ENCODE measurements around the gene PSMD2.

Gene PSMD2

GRCh38 chr3:184315871-184316661 lies 17.0 kb downstream of the PSMD2 start:
- DNase-seq (no peak), ATAC-seq (replicated peaks) (no peak)
- Mint-ChIP-seq H3K36me3 (peaks cover 31 to 34% of the 10 kb centered on the region in 2 donors), H3K27ac (peak overlapping the region; percentile 91), H3K4me3 (peak overlapping the region; percentile 77 to 81), H3K27me3 (no peaks in the 10 kb centered on the region), H3K4me1 (peaks cover 28 to 38% of the 10 kb centered on the region in 2 donors), H3K9me3 (no peaks in the 10 kb centered on the region)

GRCh38 chr3:184316792-184317191 lies 17.8 kb downstream of the PSMD2 start:
- Mint-ChIP-seq H3K27ac (peak overlapping the region; percentile 91), H3K9me3 (no peaks in the 10 kb centered on the region), H3K4me3 (peak overlapping the region; percentile 77 to 81), H3K4me1 (peaks cover 31 to 38% of the 10 kb centered on the region in 2 donors), H3K36me3 (peaks cover 38 to 40% of the 10 kb centered on the region in 2 donors), H3K27me3 (no peaks in the 10 kb centered on the region)
- DNase-seq (no peak), ATAC-seq (replicated peaks) (no peak)

- no peak for ATAC-seq (replicated peaks)
- no peak for DNase-seq
- no peaks in the 10 kb centered on the region for H3K27me3 Mint-ChIP-seq
- H3K4me3 Mint-ChIP-seq = peak overlapping the region; percentile 26 to 33
- H3K36me3 Mint-ChIP-seq = peaks cover 41 to 42% of the 10 kb centered on the region in 2 donors
- H3K9me3 Mint-ChIP-seq = no peaks in the 10 kb centered on the region
- peak overlapping the region; percentile 20 for H3K27ac Mint-ChIP-seq
- H3K4me1 Mint-ChIP-seq = peaks cover 33 to 38% of the 10 kb centered on the region in 2 donors
Measured at GRCh38 chr3:184317201-184317600, 18.2 kb downstream of the PSMD2 start.

- DNase-seq = no peak
Measured at GRCh38 chr3:184320104-184320445, 21.0 kb downstream of the PSMD2 start.

GRCh38 chr3:184321666-184322065 lies 22.6 kb downstream of the PSMD2 start:
- ATAC-seq (replicated peaks) (no peak), DNase-seq (no peak)
- peak overlapping the region; percentile 79 for H3K27ac Mint-ChIP-seq
- peaks cover 68 to 73% of the 10 kb centered on the region in 2 donors for H3K36me3 Mint-ChIP-seq
- H3K9me3 Mint-ChIP-seq = no peaks in the 10 kb centered on the region
- no peak overlapping the region for H3K4me3 Mint-ChIP-seq
- no peaks in the 10 kb centered on the region for H3K27me3 Mint-ChIP-seq
- H3K4me1 Mint-ChIP-seq = peaks cover 33 to 35% of the 10 kb centered on the region in 2 donors

More at GRCh38 chr3:184320104-184320445, 21.0 kb downstream of the PSMD2 start:
- ATAC-seq (replicated peaks) = peak; percentile 33
- Mint-ChIP-seq H3K36me3 (peaks cover 64 to 67% of the 10 kb centered on the region in 2 donors), H3K27ac (no peak overlapping the region), H3K9me3 (no peaks in the 10 kb centered on the region), H3K4me3 (no peak overlapping the region), H3K27me3 (no peaks in the 10 kb centered on the region), H3K4me1 (peaks cover 40 to 43% of the 10 kb centered on the region in 2 donors)

GRCh38 chr3:184322731-184323487 lies 23.9 kb downstream of the PSMD2 start:
- peak overlapping the region; percentile 69 for H3K27ac Mint-ChIP-seq
- H3K36me3 Mint-ChIP-seq = peaks cover 68 to 74% of the 10 kb centered on the region in 2 donors
- no peaks in the 10 kb centered on the region for H3K9me3 Mint-ChIP-seq
- peaks cover 23 to 25% of the 10 kb centered on the region in 2 donors for H3K4me1 Mint-ChIP-seq
- no peak for ATAC-seq (replicated peaks)
- DNase-seq = no peak
- no peak overlapping the region for H3K4me3 Mint-ChIP-seq
- H3K27me3 Mint-ChIP-seq = no peaks in the 10 kb centered on the region

GRCh38 chr3:184323696-184324095 lies 24.7 kb downstream of the PSMD2 start:
- Mint-ChIP-seq H3K4me1 (peaks cover 27% of the 10 kb centered on the region in 2 donors), H3K9me3 (no peaks in the 10 kb centered on the region), H3K27ac (peak overlapping the region; percentile 39), H3K27me3 (no peaks in the 10 kb centered on the region), H3K36me3 (peaks cover 73 to 80% of the 10 kb centered on the region in 2 donors), H3K4me3 (no peak overlapping the region)
- DNase-seq = no peak
- ATAC-seq (replicated peaks) = no peak

- no peaks in the 10 kb centered on the region for H3K27me3 Mint-ChIP-seq
- peak overlapping the region; percentile 53 for H3K27ac Mint-ChIP-seq
- H3K4me1 Mint-ChIP-seq = peaks cover 20 to 28% of the 10 kb centered on the region in 2 donors
- H3K36me3 Mint-ChIP-seq = peaks cover 76 to 85% of the 10 kb centered on the region in 2 donors
- no peak for ATAC-seq (replicated peaks)
- no peak overlapping the region for H3K4me3 Mint-ChIP-seq
- DNase-seq = no peak
- no peaks in the 10 kb centered on the region for H3K9me3 Mint-ChIP-seq
Measured at GRCh38 chr3:184325269-184325668, 26.2 kb downstream of the PSMD2 start.

GRCh38 chr3:184325715-184326369 lies 26.8 kb downstream of the PSMD2 start:
- DNase-seq (no peak), ATAC-seq (replicated peaks) (no peak)
- Mint-ChIP-seq H3K9me3 (no peaks in the 10 kb centered on the region), H3K27me3 (no peaks in the 10 kb centered on the region), H3K27ac (peak overlapping the region; percentile 53), H3K36me3 (peaks cover 73 to 84% of the 10 kb centered on the region in 2 donors), H3K4me1 (peaks cover 20 to 28% of the 10 kb centered on the region in 2 donors), H3K4me3 (no peak overlapping the region)

- peaks cover 16 to 28% of the 10 kb centered on the region in 2 donors for H3K4me1 Mint-ChIP-seq
- H3K9me3 Mint-ChIP-seq = no peaks in the 10 kb centered on the region
- ATAC-seq (replicated peaks) (no peak), DNase-seq (no peak)
- H3K4me3 Mint-ChIP-seq = no peak overlapping the region
- peak overlapping the region; percentile 31 for H3K27ac Mint-ChIP-seq
- H3K36me3 Mint-ChIP-seq = peaks cover 77 to 82% of the 10 kb centered on the region in 2 donors
- no peaks in the 10 kb centered on the region for H3K27me3 Mint-ChIP-seq
Measured at GRCh38 chr3:184327171-184327570, 28.1 kb downstream of the PSMD2 start.

- Mint-ChIP-seq H3K27ac (peak overlapping the region; percentile 79), H3K27me3 (no peaks in the 10 kb centered on the region), H3K4me3 (no peak overlapping the region), H3K9me3 (no peaks in the 10 kb centered on the region), H3K36me3 (peaks cover 78 to 81% of the 10 kb centered on the region in 2 donors), H3K4me1 (peaks cover 23 to 41% of the 10 kb centered on the region in 2 donors)
- no peak for ATAC-seq (replicated peaks)
- no peak for DNase-seq
Measured at GRCh38 chr3:184328516-184328915, 29.5 kb downstream of the PSMD2 start.

- ATAC-seq (replicated peaks) = no peak
- Mint-ChIP-seq H3K4me3 (no peak overlapping the region), H3K27ac (peak overlapping the region; percentile 77), H3K27me3 (no peaks in the 10 kb centered on the region), H3K36me3 (peaks cover 55 to 64% of the 10 kb centered on the region in 2 donors), H3K4me1 (peaks cover 28 to 67% of the 10 kb centered on the region in 2 donors), H3K9me3 (no peaks in the 10 kb centered on the region)
- no peak for DNase-seq
Measured at GRCh38 chr3:184332370-184333090, 33.5 kb downstream of the PSMD2 start.

- Mint-ChIP-seq H3K27ac (peak overlapping the region; percentile 77), H3K36me3 (peaks cover 54 to 64% of the 10 kb centered on the region in 2 donors), H3K27me3 (no peaks in the 10 kb centered on the region), H3K9me3 (no peaks in the 10 kb centered on the region), H3K4me3 (no peak overlapping the region), H3K4me1 (peaks cover 34 to 68% of the 10 kb centered on the region in 2 donors)
- DNase-seq (no peak), ATAC-seq (replicated peaks) (no peak)
Measured at GRCh38 chr3:184333190-184333589, 34.1 kb downstream of the PSMD2 start.

- Mint-ChIP-seq H3K27me3 (no peaks in the 10 kb centered on the region), H3K36me3 (peaks cover 49 to 60% of the 10 kb centered on the region in 2 donors), H3K4me1 (peaks cover 31 to 69% of the 10 kb centered on the region in 2 donors)
Measured at GRCh38 chr3:184333700-184334099, 34.7 kb downstream of the PSMD2 start.

More at GRCh38 chr3:184333700-184334099, 34.7 kb downstream of the PSMD2 start:
- H3K27ac Mint-ChIP-seq = peak overlapping the region; percentile 77
- no peak for ATAC-seq (replicated peaks)
- H3K9me3 Mint-ChIP-seq = no peaks in the 10 kb centered on the region
- no peak for DNase-seq
- no peak overlapping the region for H3K4me3 Mint-ChIP-seq
